OCI-LY3 (cell line): ENCODE results near the gene ACSF2.

Experiments
- EZH2phosphoT487 ChIP-seq: fragments of 200-600 bp; shearing (Covaris generic); IDR thresholded peaks from 2 replicates; pipeline ENCODE4 v1.6.1; 2018; ENCODE audit warnings: antibody characterized with exemption, mixed run types, low read depth
- TF ChIP-seq, protein P1 (sequence below): fragments of 200-600, 300-600 bp; sonication (generic); IDR thresholded peaks from 2 replicates; pipeline ENCODE4 v1.5.1; 2014; ENCODE audit warnings: antibody characterized with exemption, low read length, low read depth

DNA sequence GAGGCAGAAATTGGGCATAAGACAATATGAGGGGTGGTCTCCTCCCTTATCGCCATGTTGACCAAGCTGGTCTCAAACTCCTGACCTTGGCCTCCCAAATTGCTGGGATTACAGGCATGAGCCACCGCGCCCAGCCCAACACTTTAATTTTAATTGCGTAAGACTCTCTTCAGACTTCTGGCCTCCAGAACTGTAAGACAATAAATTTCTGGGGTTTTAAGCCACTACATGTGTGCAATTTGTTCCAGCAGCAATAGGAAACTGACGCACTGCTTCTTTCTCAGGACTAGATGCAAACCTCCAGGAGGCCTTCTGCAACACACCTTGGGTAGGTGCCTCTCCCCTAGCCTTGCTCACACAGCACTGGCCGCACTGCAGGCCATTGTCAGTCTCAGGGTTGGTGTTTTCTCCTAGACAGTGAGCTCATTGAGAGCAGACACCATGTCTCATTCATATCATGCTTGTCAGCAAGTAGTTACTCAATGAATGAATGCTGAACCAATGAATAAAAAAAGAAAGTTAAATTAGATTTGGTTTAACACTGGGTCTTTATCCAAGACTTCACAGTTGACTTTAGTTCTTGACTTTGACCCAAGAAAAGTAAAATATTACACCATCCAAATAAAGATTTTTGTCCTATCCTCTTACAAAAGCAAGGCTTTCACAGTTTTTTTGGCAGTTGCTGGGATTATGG is 5.5 kb upstream of the ACSF2 start:
- TF ChIP-seq, protein P1, sequence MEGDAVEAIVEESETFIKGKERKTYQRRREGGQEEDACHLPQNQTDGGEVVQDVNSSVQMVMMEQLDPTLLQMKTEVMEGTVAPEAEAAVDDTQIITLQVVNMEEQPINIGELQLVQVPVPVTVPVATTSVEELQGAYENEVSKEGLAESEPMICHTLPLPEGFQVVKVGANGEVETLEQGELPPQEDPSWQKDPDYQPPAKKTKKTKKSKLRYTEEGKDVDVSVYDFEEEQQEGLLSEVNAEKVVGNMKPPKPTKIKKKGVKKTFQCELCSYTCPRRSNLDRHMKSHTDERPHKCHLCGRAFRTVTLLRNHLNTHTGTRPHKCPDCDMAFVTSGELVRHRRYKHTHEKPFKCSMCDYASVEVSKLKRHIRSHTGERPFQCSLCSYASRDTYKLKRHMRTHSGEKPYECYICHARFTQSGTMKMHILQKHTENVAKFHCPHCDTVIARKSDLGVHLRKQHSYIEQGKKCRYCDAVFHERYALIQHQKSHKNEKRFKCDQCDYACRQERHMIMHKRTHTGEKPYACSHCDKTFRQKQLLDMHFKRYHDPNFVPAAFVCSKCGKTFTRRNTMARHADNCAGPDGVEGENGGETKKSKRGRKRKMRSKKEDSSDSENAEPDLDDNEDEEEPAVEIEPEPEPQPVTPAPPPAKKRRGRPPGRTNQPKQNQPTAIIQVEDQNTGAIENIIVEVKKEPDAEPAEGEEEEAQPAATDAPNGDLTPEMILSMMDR = no peak
- TF ChIP-seq EZH2phosphoT487 = no peak
